OCI-LY3 (cell line): Measurements from ENCODE around the gene PTPRD.

Experiments used
- H2AFZ ChIP-seq: fragments of 200-600, 300-600 bp; shearing (Covaris generic); 2 replicates; pipeline ENCODE4 v1.6.0; 2014; ENCODE audit warnings: antibody characterized with exemption, low read depth, low read length
- H3K27ac ChIP-seq: fragments of 200-600, 300-600 bp; sonication (generic); 2 replicates; pipeline ENCODE4 v1.5.1; 2014; ENCODE audit warnings: mild to moderate bottlenecking, low read length, moderate library complexity, mixed read lengths
- H3K27me3 ChIP-seq: fragments of 200-600, 300-600 bp; sonication (generic); 2 replicates; pipeline ENCODE4 v1.6.1; 2014; ENCODE audit warnings: low read depth, low read length, mixed read lengths
- H3K36me3 ChIP-seq: fragments of 200-600, 300-600 bp; sonication (generic); replicated peaks from 2 replicates; pipeline ENCODE3; 2014; ENCODE audit warnings: low read depth, low read length, mixed read lengths
- H3K4me1 ChIP-seq: fragments of 300-600, 200-600 bp; sonication (generic); 2 replicates; pipeline ENCODE4 v1.6.1; 2014; ENCODE audit warnings: low read length, mixed read lengths
- H3K4me2 ChIP-seq: fragments of 200-600, 300-600 bp; sonication (generic); 2 replicates; pipeline ENCODE4 v1.6.1; 2014; ENCODE audit warnings: low read length, mixed read lengths
- H3K4me3 ChIP-seq: fragments of 300-600, 200-600 bp; sonication (generic); 2 replicates; pipeline ENCODE4 v1.5.1; 2014; ENCODE audit warnings: antibody characterized with exemption, mild to moderate bottlenecking, low read length, moderate library complexity
- H3K79me2 ChIP-seq: fragments of 300-600, 200-600 bp; shearing (Covaris generic); 2 replicates; pipeline ENCODE4 v1.6.1; 2014; ENCODE audit warnings: mild to moderate bottlenecking, low read length, mixed read lengths
- H3K9ac ChIP-seq: fragments of 300-600, 200-600 bp; shearing (Covaris generic); 2 replicates; pipeline ENCODE4 v1.6.0; 2014; ENCODE audit warnings: mild to moderate bottlenecking, low read length, moderate library complexity
- H3K9me3 ChIP-seq: fragments of 200-600, 300-600 bp; shearing (Covaris generic); 2 replicates; pipeline ENCODE4 v1.6.1; 2014; ENCODE audit warnings: low read length, mixed read lengths; ENCODE audit not compliant: insufficient read depth
- H4K20me1 ChIP-seq: fragments of 200-600, 300-600 bp; sonication (generic); 2 replicates; pipeline ENCODE4 v1.6.1; 2016; ENCODE audit warnings: low read length, mixed read lengths; ENCODE audit not compliant: insufficient read depth
- CTCF ChIP-seq: fragments of 200-600, 300-600 bp; sonication (generic); IDR thresholded peaks from 2 replicates; pipeline ENCODE4 v1.5.1; 2014; ENCODE audit warnings: antibody characterized with exemption, low read length, low read depth
- EZH2phosphoT487 ChIP-seq: fragments of 200-600 bp; shearing (Covaris generic); IDR thresholded peaks from 2 replicates; pipeline ENCODE4 v1.6.1; 2018; ENCODE audit warnings: antibody characterized with exemption, mixed run types, low read depth

PTPRD gene

DNA sequence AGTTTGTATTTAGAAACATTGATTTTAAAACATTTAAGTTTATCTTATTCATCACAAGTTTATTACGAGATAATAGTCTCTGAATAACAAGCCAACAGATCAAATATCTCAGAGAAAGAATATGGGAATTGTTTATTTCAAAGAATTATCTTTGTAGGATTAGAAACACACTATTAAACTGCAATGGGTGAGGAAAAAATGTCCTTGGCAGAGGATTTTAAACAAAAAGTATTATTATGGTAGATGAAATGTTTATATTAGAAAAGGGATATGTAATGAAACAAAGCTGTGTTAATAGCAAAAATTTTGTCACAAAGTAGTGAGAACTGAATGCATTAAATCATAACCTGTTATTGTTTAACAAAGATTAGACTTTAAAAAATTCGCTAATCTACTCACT lies 1430.4 kb downstream of the PTPRD start:
- Histone ChIP-seq H3K79me2 (no peaks in the 10 kb centered on the region), H3K4me3 (no peak overlapping the region), H3K4me2 (no peak overlapping the region), H3K36me3 (no peaks in the 10 kb centered on the region), H3K27me3 (no peaks in the 10 kb centered on the region), H4K20me1 (no peaks in the 10 kb centered on the region), H3K9me3 (no peaks in the 10 kb centered on the region), H3K9ac (no peak overlapping the region), H3K27ac (no peak overlapping the region), H2AFZ (no peak overlapping the region), H3K4me1 (no peaks in the 10 kb centered on the region)
- no peak for TF ChIP-seq EZH2phosphoT487
- TF ChIP-seq CTCF, result no peak

- Histone ChIP-seq H3K9ac (no peak overlapping the region), H3K27me3 (no peaks in the 10 kb centered on the region), H3K4me2 (no peak overlapping the region), H4K20me1 (no peaks in the 10 kb centered on the region), H3K9me3 (no peaks in the 10 kb centered on the region), H2AFZ (no peak overlapping the region), H3K4me1 (no peaks in the 10 kb centered on the region), H3K36me3 (no peaks in the 10 kb centered on the region), H3K4me3 (no peak overlapping the region), H3K79me2 (no peaks in the 10 kb centered on the region), H3K27ac (no peak overlapping the region)
- TF ChIP-seq CTCF, result no peak
- TF ChIP-seq EZH2phosphoT487, result no peak
Observed at GRCh38 chr9:9177081-9177480, 1435.7 kb downstream of the PTPRD start.

DNA sequence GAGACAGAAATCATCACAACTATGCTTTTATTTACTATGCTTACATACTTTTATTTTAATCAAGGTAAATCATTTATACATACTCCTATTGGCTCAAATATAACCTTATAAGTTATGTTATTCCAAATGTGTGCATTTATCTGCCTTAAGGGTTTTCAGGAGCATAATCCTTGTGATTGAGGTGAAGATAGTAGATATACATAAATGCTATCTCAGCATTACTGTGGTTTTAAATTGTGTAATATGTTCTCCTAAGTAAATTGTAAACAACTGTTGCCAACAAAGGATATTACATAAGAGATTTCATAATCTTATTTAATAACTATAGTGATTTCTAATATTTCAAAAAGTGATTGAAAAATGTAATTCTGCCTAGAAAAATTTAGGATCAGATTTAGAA lies 1438.4 kb downstream of the PTPRD start:
- Histone ChIP-seq H3K4me3 (no peak overlapping the region), H3K9ac (no peak overlapping the region), H3K27ac (no peak overlapping the region), H2AFZ (no peak overlapping the region), H3K27me3 (no peaks in the 10 kb centered on the region), H3K4me1 (no peaks in the 10 kb centered on the region), H3K9me3 (no peaks in the 10 kb centered on the region), H4K20me1 (no peaks in the 10 kb centered on the region), H3K79me2 (no peaks in the 10 kb centered on the region), H3K4me2 (no peak overlapping the region), H3K36me3 (no peaks in the 10 kb centered on the region)
- TF ChIP-seq CTCF (no peak), EZH2phosphoT487 (no peak)

GRCh38 chr9:9173264-9173663 lies 1439.5 kb downstream of the PTPRD start:
- H2AFZ ChIP-seq, result no peak overlapping the region
- no peak overlapping the region for H3K9ac ChIP-seq
- H3K4me1 ChIP-seq, result no peaks in the 10 kb centered on the region
- no peaks in the 10 kb centered on the region for H4K20me1 ChIP-seq
- H3K79me2 ChIP-seq, result no peaks in the 10 kb centered on the region
- H3K4me2 ChIP-seq, result no peak overlapping the region
- TF ChIP-seq EZH2phosphoT487, result no peak
- no peak overlapping the region for H3K27ac ChIP-seq
- no peaks in the 10 kb centered on the region for H3K27me3 ChIP-seq
- H3K9me3 ChIP-seq, result no peaks in the 10 kb centered on the region
- no peak overlapping the region for H3K4me3 ChIP-seq
- no peaks in the 10 kb centered on the region for H3K36me3 ChIP-seq
